Sigmoid colon (tissue), 7 donors: ENCODE results near the gene DPP6. TPM values are rescaled to one million over a fixed set of nuclear protein-coding genes. Genes with fewer than 3 reads are reported as not detected.
"Not testable (repeated sequence)": the region's sequence is repeated elsewhere in the genome, so short reads cannot be mapped to it uniquely, and the experiment has no call there.

Experiments used
- DNase-seq: peaks from one replicate; pipeline ENCODE4 v3.0.0-alpha.2; 2019
- H3K27ac ChIP-seq, 4 donors: fragments of 200-600 bp; sonication (generic); one replicate each; pipeline ENCODE4 v1.5.1; 2016 to 2019; ENCODE audit warnings: mild to moderate bottlenecking in 1 of 4
- H3K27me3 ChIP-seq, 3 donors: fragments of 200-600 bp; sonication (generic); one replicate each; pipeline ENCODE4 v1.5.1; 2019; ENCODE audit warnings: mild to moderate bottlenecking in 1 of 3
- H3K36me3 ChIP-seq, 4 donors: fragments of 200-600 bp; sonication (generic); one replicate each; pipeline ENCODE4 v1.5.1; 2016 to 2019
- H3K4me1 ChIP-seq, 4 donors: fragments of 200-600 bp; sonication (generic); one replicate each; pipeline ENCODE4 v1.5.1; 2017 to 2019
- H3K4me3 ChIP-seq, 4 donors: fragments of 200-600 bp; sonication (generic); one replicate each; pipeline ENCODE4 v1.5.1; 2017 to 2019; ENCODE audit warnings: mild to moderate bottlenecking in 2 of 4, moderate library complexity in 1 of 4
- H3K9me3 ChIP-seq, 4 donors: fragments of 200-600 bp in 3 of 4; sonication (generic) in 3 of 4; one replicate each; pipeline versions ENCODE4 v1.5.1 to v1.6.1; 2013 to 2019
- WGBS, 2 donors: extraction: QIAGEN DNeasy Blood & Tissue Kit; methylation state at CpG; one replicate each; pipeline ENCODE4 v1.1.7; 2013; 5-methylcytosine and 5-hydroxymethylcytosine counted together
- intact Hi-C: fragments of 100-400 bp; cut with DNase I; formaldehyde crosslinking; loops from one replicate; pipeline ENCODE4 v1.15.1; 2023
- polyA plus RNA-seq, 3 donors: library from polyadenylated mRNA; stranded (reverse); fragments of 200-250 nt; gene quantifications; one replicate each; pipeline ENCODE4 v1.2.3, GENCODE V29; 2013
- total RNA-seq, 4 donors: library from RNA; depleted of rRNA; stranded (reverse); fragments of >200 nt; gene quantifications; one replicate each; pipeline ENCODE4 v1.1.0, GENCODE V29; 2016
- donor health status: healthy with polysubstance abuse.
- donor health status: Bipolar disorder and iron deficiency.
- donor health status: healthy.

DPP6 gene
- total and polyA plus RNA-seq, 7 donors, result 1.2 to 53.2 (median 41.0) TPM; not detected in 1

DNA sequence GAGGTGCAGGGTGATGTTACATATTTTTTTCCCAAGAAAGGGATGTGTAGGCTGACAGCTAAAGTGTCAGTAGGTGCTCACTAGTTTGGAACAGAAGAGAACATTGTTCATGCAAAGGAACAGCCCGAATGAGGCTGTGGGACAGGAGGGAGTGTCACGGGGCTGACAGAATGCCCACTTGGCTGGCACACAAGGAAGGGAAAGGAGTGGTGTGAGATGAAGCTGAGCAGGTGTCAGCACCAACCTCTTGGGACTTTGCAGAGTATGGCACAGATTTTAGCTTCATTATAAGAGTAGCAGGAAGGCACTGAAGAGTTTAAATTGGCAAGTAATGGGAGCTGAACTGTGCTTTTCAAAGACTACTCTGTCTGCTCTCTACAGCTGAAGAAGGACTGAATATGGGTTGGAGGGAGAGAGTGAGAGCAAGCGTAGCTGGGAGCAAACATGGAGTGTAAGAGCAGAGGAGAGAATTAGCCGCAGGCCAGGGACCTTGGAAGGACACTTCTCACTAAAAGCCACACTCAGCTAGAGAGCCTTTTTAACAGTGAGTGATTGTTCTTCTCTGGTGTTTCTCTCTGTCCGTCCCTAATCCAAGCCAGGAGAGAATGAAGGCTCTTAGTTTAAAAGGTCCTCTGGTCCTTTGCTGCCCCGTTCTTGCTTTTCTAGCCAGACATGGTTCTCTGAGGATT lies 35.0 kb downstream of the DPP6 start:
- H3K27ac ChIP-seq, H3K27me3 ChIP-seq, H3K9me3 ChIP-seq, H3K4me3 ChIP-seq, DNase-seq, H3K4me1 ChIP-seq, intact Hi-C loops, H3K36me3 ChIP-seq: not testable (repeated sequence)
- WGBS, 2 donors, result 30 to 67% methylated on average over 5 of the region's 6 CpGs

DNA sequence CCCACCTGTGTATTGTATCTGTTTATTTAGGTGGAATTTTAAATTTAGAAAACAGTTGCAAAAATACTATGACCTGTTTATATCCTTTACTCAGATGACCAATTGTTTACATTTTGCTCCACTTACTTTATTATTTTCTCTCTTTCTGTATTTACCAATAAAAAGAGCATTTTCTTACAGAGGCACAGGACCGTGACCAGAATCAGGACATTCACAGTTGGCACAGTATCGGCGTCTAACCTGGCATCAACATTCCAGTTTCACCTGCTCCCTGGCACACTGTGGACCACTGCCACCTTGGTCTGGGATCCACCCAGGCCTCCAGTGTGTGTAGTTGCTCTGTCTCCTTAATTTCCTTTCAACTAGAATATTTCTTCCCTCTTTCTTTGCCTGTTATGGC lies 39.9 kb downstream of the DPP6 start:
- intact Hi-C loops, DNase-seq, H3K4me3 ChIP-seq, H3K36me3 ChIP-seq, H3K4me1 ChIP-seq, H3K27me3 ChIP-seq, H3K27ac ChIP-seq, H3K9me3 ChIP-seq: not testable (repeated sequence)
- 81 to 90% methylated on average over 3 of the region's 3 CpGs for WGBS, 2 donors

DNA sequence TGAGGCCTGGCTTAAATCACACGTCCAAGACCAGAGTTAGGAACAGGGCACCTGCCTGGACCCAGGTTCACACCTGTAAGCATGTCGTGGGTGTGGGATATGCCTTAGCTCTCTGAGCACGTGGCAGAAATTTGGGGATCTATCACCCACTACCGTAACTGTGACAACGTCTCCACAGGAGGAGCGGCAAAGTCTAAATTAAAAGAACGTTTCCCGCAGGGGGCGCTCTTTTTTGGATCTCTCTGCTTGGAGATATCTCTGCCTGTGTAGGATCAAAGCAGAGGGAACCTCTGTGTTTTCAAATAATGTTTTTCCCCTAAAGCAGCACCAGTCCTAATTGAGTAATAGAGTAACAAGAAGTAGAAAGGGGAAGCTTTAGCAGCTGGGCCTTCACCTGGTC lies 43.0 kb downstream of the DPP6 start:
- WGBS, 2 donors, result 39 to 64% methylated on average over 8 to 9 of the region's 9 CpGs

DNA sequence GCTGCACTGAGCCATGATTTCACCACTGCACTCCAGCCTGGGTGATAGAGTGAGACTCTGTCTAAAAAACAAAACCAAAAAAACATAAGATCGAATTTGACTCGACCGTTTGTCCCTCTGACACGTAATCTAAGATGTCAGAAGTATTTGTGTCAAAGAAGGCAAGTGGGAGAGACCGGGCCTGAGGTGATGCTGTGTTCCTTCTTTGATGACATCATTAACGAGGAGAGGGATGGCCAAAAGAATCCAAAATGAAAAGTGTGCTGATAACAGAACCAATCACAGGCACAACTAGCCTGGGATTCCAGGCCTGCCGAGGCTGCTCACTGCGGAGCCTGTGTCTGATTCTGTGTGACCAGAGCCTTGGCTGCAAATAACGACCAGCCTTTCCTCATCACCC lies 52.9 kb downstream of the DPP6 start:
- H3K4me1 ChIP-seq, H3K9me3 ChIP-seq, H3K27me3 ChIP-seq, H3K27ac ChIP-seq, DNase-seq, H3K4me3 ChIP-seq, intact Hi-C loops, H3K36me3 ChIP-seq: not testable (repeated sequence)
- 76 to 82% methylated on average over 9 of the region's 9 CpGs for WGBS, 2 donors

More for the DNA sequence above, 43.0 kb downstream of the DPP6 start:
- H3K4me1 ChIP-seq, H3K36me3 ChIP-seq, H3K4me3 ChIP-seq, DNase-seq, H3K9me3 ChIP-seq, H3K27ac ChIP-seq, H3K27me3 ChIP-seq, intact Hi-C loops: not testable (repeated sequence)

DNA sequence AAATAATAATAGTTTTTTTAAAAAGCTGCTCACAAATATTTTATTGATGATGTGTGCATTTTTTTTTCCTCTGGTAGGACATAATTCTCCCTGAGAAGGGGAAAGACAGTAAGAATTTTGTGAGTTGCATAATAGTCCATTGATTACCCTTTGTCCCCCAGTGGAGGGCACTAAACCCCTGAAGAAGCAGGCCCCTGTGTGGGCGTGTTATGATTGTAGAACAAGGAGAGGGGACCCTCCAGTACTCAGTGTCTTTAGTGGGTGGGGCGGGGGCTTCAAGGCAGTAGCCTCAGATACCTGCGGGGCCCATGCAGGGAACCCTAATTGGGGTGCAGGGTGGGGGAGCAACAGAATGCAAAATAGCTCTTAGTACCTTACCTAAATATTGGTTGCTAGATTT lies 57.4 kb downstream of the DPP6 start:
- H3K4me1 ChIP-seq, H3K27ac ChIP-seq, H3K27me3 ChIP-seq, H3K9me3 ChIP-seq, H3K4me3 ChIP-seq, intact Hi-C loops, H3K36me3 ChIP-seq, DNase-seq: not testable (repeated sequence)
- WGBS, 2 donors, result no CpG with 5 or more reads among the region's 3 CpGs

DNA sequence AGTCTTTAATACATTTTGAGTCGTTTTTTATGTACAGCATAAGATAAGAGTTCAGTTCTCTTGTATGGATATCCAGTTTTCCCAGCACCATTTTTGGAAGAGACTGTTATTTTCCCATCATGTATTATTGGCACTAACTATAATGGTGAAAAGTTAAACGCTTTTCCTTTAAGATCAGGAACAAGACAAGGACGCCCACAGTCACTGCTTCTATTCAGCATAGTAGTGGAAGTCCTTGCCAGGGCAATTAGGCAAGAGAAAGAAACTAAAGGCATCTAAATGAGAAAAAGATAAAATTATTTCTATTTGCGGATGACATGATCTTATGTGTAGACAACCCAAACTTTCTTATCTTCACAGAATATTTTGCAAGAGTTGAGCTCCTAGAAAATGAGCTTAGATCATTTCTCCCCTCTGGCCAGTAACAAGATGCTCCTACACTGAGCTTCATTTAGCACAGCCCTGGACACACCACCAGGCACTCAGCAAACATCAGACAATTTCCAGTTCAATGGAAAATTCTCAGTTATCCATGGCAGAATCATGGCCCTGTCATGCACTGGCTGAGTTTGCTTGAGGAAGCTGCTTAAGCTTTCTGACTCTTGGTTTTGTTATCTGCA lies 61.6 kb downstream of the DPP6 start:
- H3K36me3 ChIP-seq, H3K27me3 ChIP-seq, H3K9me3 ChIP-seq, H3K4me3 ChIP-seq, H3K4me1 ChIP-seq, DNase-seq, H3K27ac ChIP-seq, intact Hi-C loops: not testable (repeated sequence)
- 68 to 77% methylated on average over 4 of the region's 4 CpGs for WGBS, 2 donors

DNA sequence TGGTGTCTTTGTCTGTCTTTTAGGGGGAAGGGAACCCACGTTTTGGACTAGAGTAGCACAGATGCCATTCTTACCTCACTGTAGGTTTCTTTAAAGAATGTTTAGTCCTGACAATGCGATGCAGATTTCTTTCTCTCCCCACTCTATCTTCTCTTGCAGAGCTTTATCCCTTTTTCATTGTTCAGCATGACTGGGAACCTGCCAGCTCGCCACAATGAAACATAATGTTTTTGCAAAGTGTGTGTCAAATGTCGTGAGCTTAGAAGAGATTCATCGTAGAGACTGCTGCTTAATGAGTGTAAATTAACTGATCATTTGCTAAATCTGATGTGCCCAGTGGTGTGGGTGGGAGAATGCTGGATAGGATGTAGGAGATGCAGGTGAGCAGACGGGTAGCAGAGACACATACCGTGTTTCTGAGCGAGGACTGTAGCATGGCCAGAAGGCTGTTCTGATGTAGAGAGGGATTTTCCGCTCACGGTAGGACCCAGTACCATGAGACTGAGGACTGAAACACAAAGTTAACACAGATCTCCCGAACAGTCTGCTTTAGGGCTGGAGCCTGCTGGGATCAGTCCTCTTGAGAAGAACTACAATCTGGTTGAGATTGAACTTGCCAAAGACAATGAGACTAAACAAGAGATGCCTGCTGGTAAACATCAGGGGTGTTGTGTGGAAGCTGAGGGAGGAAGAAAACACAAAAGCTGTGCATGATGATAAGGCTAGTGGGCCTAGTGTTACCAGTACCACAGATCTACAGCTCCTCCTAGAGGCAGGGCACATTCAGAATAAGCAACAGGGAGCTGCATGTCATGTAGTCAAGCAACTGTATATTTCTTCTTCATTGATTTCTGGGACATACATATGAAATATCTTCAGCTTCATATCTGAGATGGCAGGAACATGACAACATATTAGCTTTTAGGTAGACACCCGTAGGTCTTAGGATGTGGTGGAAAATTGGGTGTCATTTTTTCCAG lies 65.5 kb downstream of the DPP6 start:
- H3K36me3 ChIP-seq, intact Hi-C loops, H3K9me3 ChIP-seq, H3K4me1 ChIP-seq, H3K27me3 ChIP-seq, H3K27ac ChIP-seq, DNase-seq, H3K4me3 ChIP-seq: not testable (repeated sequence)
- WGBS, 2 donors, result 73 to 75% methylated on average over 11 to 12 of the region's 12 CpGs

DNA sequence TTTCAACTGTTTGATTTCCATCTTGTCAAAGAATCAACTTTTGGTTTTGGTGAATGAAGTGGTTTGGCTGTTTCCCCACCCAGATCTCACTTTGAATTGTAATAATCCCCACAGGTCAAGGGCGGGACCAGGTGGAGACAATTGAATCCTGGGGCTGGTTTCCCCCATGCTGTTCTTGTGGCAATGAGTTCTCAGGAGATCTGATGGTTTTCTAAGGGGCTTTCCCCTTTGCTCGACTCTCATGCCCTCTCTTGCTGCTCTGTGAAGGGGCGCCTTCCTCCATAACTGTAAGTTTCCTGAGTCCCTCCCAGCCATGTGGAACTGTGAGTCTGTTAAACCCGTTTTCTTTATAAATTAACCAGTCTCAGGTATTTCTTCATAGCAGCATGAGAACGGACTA lies 68.6 kb downstream of the DPP6 start:
- H3K36me3 ChIP-seq, intact Hi-C loops, H3K27me3 ChIP-seq, H3K9me3 ChIP-seq, H3K4me1 ChIP-seq, H3K4me3 ChIP-seq, H3K27ac ChIP-seq, DNase-seq: not testable (repeated sequence)
- 68 to 74% methylated on average over 5 of the region's 5 CpGs for WGBS, 2 donors

DNA sequence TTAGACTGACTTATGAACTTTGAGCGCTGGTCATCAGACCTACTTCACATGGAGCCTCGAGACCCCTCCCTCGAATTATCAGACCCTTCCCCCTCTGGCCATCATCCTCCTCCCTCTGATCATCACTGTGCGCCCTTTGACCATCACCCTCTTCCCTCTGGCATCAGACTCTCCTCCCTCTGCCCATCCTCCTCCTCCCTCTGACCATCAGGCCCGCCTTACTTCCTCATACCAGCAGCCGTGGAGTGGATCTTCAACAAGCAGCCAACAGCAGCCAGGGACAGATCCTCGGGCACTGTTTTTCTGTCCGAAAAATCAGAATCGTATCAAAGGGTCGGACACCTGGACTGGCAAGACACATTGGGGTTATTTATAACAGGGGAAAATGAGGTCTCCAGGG lies 70.5 kb downstream of the DPP6 start:
- H3K4me1 ChIP-seq, H3K27ac ChIP-seq, H3K4me3 ChIP-seq, H3K27me3 ChIP-seq, intact Hi-C loops, H3K36me3 ChIP-seq, DNase-seq, H3K9me3 ChIP-seq: not testable (repeated sequence)
- WGBS, 2 donors, result 74 to 79% methylated on average over 8 to 9 of the region's 10 CpGs

DNA sequence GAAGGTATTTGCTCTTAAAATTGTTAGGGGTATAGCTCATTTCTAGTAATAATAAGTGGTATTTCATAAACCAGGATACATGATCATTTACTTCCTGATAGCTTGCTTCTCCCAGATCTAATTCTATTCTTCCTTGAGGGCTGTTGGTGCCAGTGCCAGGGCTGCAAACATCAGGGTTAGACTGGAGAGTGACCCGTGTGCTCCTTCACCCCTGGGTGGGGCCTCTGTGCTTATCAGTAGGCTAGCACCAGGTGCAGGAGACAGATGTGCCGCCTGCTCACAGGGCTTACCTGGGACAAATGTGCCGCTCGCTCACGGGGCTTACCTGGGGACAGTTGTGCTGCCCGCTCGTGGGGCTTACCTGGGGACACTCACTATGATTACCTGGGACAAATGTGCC lies 71.2 kb downstream of the DPP6 start:
- H3K4me1 ChIP-seq, H3K36me3 ChIP-seq, intact Hi-C loops, H3K9me3 ChIP-seq, H3K27me3 ChIP-seq, DNase-seq, H3K27ac ChIP-seq, H3K4me3 ChIP-seq: not testable (repeated sequence)
- WGBS, 2 donors, result 75 to 91% methylated on average over 7 of the region's 7 CpGs

DNA sequence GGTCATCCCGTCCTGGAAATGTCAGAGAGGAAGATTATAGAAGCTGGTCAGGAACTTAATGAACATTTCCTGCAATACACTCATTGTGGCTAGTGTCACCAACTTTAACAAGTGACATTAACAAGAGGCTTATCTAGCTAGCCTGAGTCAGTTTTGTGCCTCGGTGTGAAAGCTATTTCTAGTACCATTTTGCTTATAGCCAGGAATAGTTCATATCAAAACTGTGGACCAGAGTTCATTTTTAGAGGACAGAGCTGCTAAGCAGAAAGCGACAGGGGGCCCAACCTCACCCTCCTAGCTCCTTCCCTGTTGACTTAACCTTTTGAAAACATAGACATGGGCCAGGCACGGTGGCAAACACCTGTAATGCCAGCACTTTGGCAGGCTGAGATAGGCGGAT lies 76.9 kb downstream of the DPP6 start:
- H3K36me3 ChIP-seq, H3K27me3 ChIP-seq, DNase-seq, H3K4me1 ChIP-seq, H3K27ac ChIP-seq, H3K4me3 ChIP-seq, intact Hi-C loops, H3K9me3 ChIP-seq: not testable (repeated sequence)
- 53 to 68% methylated on average over 5 of the region's 5 CpGs for WGBS, 2 donors

DNA sequence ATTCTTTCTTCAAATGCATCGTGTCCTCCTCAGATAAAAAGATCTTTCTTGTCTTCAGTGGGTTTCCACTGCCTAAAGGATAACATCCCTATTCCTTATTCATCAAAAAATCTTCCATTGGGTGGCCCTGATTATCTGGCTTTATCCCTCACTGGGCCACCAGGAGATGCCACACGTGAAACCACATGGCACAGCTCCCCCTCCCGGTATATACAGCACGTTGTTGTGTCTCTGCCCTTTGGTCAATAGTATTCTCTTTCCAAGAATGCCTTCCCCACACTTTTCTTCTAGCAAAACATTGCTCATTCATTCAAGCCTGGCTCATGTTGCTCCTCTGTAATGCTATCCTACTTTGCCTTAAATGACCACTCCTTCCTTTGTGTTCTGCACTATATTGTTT lies 80.4 kb downstream of the DPP6 start:
- WGBS, 2 donors, result 65 to 82% methylated on average over 4 of the region's 4 CpGs
- H3K36me3 ChIP-seq, H3K4me1 ChIP-seq, intact Hi-C loops, DNase-seq, H3K27me3 ChIP-seq, H3K4me3 ChIP-seq, H3K9me3 ChIP-seq, H3K27ac ChIP-seq: not testable (repeated sequence)
